ENCODE results near the gene YKT6. TPM values are rescaled to one million over a fixed set of nuclear protein-coding genes. Genes with fewer than 3 reads are reported as not detected.

Gene YKT6
- total and polyA plus RNA-seq, 2 donors (not counting 3 experiments of a cell fraction or from before 2014, with no cell fraction given), result 117 to 120 TPM

- TF ChIP-seq EZH2 (IDR thresholded peaks at IDR 0.05; ENCODE audit: borderline replicate concordance, low read depth, low read length, severe bottlenecking), result no peak
- TF ChIP-seq GATA2 (IDR thresholded peaks at IDR 0.05; ENCODE audit: insufficient read depth, insufficient read length, low read depth, low read length), result no peak
- TF ChIP-seq MAX (IDR thresholded peaks at IDR 0.05; ENCODE audit: insufficient read depth, insufficient read length), result no peak
- TF ChIP-seq FOS (IDR thresholded peaks at IDR 0.05; ENCODE audit: borderline replicate concordance, insufficient read depth, low read length), result no peak
- no peak for TF ChIP-seq MYC (IDR thresholded peaks at IDR 0.05; ENCODE audit: low read depth, low read length)
- TF ChIP-seq CTCF (IDR thresholded peaks at IDR 0.05; ENCODE audit: extremely low read depth in 1 of 2, insufficient read depth in 1 of 2, low read depth in 1 of 2, low read length in 2 of 2), result no peak
- TF ChIP-seq JUN (IDR thresholded peaks at IDR 0.05; ENCODE audit: borderline replicate concordance, insufficient read depth, insufficient read length, low read depth), result no peak
- no peak for TF ChIP-seq POLR2A (IDR thresholded peaks at IDR 0.05; ENCODE audit: low read depth, low read length)
- TF ChIP-seq POLR2AphosphoS5 (IDR thresholded peaks at IDR 0.05; ENCODE audit: insufficient read depth, low read depth, low read length), result no peak
- Histone ChIP-seq H3K4me2 (ENCODE audit: insufficient read depth, low read length) (no peak within 1 kb of the TSS), H2AFZ (ENCODE audit: low read depth, low read length) (no peak within 1 kb of the TSS), H3K9ac (replicated peaks; ENCODE audit: extremely low read depth, insufficient read depth, low read length) (no peak within 1 kb of the TSS), H3K9me1 (replicated peaks; ENCODE audit: control insufficient read depth, extremely low read depth, insufficient read depth, low read length) (no peaks in the 10 kb centered on the region), H4K20me1 (replicated peaks; ENCODE audit: control insufficient read depth, extremely low read depth, insufficient read depth, low read length) (no peaks in the 10 kb centered on the region), H3K4me1 (ENCODE audit: control insufficient read depth, extremely low read depth, insufficient read depth, low read length) (peaks cover 3% of the 10 kb centered on the region), H3K9me3 (replicated peaks; ENCODE audit: control insufficient read depth, insufficient read depth, low read length) (no peaks in the 10 kb centered on the region), H3K27ac (ENCODE audit: insufficient read depth, low read depth, low read length) (no peak within 1 kb of the TSS), H3K79me2 (ENCODE audit: control insufficient read depth, insufficient read depth, low read length) (no peaks in the 10 kb centered on the region), H3K36me3 (ENCODE audit: control insufficient read depth in 2 of 2, extremely low read depth in 1 of 2, insufficient read depth in 2 of 2, low read length in 2 of 2) (no peaks in the 10 kb centered on the region), H3K4me3 (replicated peaks in 1 of 3; ENCODE audit: insufficient read depth in 1 of 3, low read depth in 1 of 3, low read length in 3 of 3) (no peak within 1 kb of the TSS), H3K27me3 (ENCODE audit: control insufficient read depth in 2 of 2, insufficient read depth in 2 of 2, low read length in 2 of 2) (peaks cover 4 to 10% of the 10 kb centered on the region in 2 experiments)
- ChIA-PET POLR2A (no interaction called here), CTCF (no interaction called here)
- dilution Hi-C loops (cut with MboI; ENCODE audit: extremely low pct_ligation_motif_present, low sequenced_read_pairs), result no loop called here
- DNase-seq (ENCODE audit: low read depth, low spot score) (no peak), FAIRE-seq (no peak)
- intact Hi-C loops (cut with micrococcal nuclease), result no loop called here
- BruUV-seq (replicated peaks), result no TSS peak
Observed at GRCh38 chr7:44189286-44189992, 11.3 kb upstream of the YKT6 start, which contains the start of gene GCK. GCK (minus strand) TSS chr7:44189439; CDS start chr7:44188953, 486 bp downstream.

Data from endothelial cell of umbilical vein (primary cell).